HG03039 (cell line): ENCODE results near the gene SPEG.

Experiments used
- ATAC-seq: cut with Tn5 transposase; IDR thresholded peaks from one replicate; pipeline ENCODE4 v1.9.1; 2021; ENCODE audit warnings: mild to moderate bottlenecking, moderate library complexity; ENCODE audit not compliant: unreplicated experiment

Gene SPEG

GRCh38 chr2:219422952-219423534 lies 11.6 kb upstream of the SPEG start:
- no peak for ATAC-seq

- ATAC-seq = no peak
These were observed 10.8 kb upstream of the SPEG start for GRCh38 chr2:219423652-219424377.

GRCh38 chr2:219425238-219426067 lies 9.2 kb upstream of the SPEG start:
- no peak for ATAC-seq

GRCh38 chr2:219426068-219426443 lies 8.6 kb upstream of the SPEG start:
- ATAC-seq = no peak

GRCh38 chr2:219426534-219427136 lies 8.0 kb upstream of the SPEG start:
- no peak for ATAC-seq

- ATAC-seq = no peak
These were observed 6.2 kb upstream of the SPEG start for GRCh38 chr2:219428469-219428868.

- ATAC-seq = no peak
These were observed 4.6 kb upstream of the SPEG start for GRCh38 chr2:219429958-219430606.

- ATAC-seq = no peak
These were observed 3.7 kb upstream of the SPEG start for GRCh38 chr2:219430633-219431615.

- no peak for ATAC-seq
These were observed 776 bp upstream of the SPEG start for GRCh38 chr2:219433666-219434467.

GRCh38 chr2:219434468-219434717 lies 250 bp upstream of the SPEG start:
- no peak for ATAC-seq

GRCh38 chr2:219435701-219436100 lies 1.1 kb downstream of the SPEG start:
- no peak for ATAC-seq

- ATAC-seq = no peak
These were observed 1.8 kb downstream of the SPEG start for GRCh38 chr2:219436491-219436890.

GRCh38 chr2:219437141-219437540 lies 2.5 kb downstream of the SPEG start:
- no peak for ATAC-seq

- ATAC-seq = no peak
These were observed 3.1 kb downstream of the SPEG start for GRCh38 chr2:219437690-219438206.

GRCh38 chr2:219438453-219438852 lies 3.8 kb downstream of the SPEG start:
- no peak for ATAC-seq

- ATAC-seq = no peak
These were observed 4.9 kb downstream of the SPEG start for GRCh38 chr2:219439506-219439905.

GRCh38 chr2:219440388-219441256 lies 6.0 kb downstream of the SPEG start:
- no peak for ATAC-seq
